ENCODE measurements around the gene LYPD1. TPM values are rescaled to one million over a fixed set of nuclear protein-coding genes. Genes with fewer than 3 reads are reported as not detected.

Gene LYPD1
- polyA plus RNA-seq, 1 experiment, result 9.2 TPM

GRCh38 chr2:132690664-132691303, 20.8 kb upstream of the LYPD1 start:
- CTCF ChIA-PET, result interaction anchor here (1.2 kb wide), 1 partner anchor 9 kb away, joined by 6 read pairs; no protein-coding TSS in a partner anchor
- Histone ChIP-seq H3K4me3 (ENCODE audit: low read depth, low read length) (no peak overlapping the region), H3K27me3 (ENCODE audit: control insufficient read depth, insufficient read depth, low read length) (no peaks in the 10 kb centered on the region), H3K36me3 (ENCODE audit: control insufficient read depth, insufficient read depth, low read length) (no peaks in the 10 kb centered on the region)
- no peak for DNase-seq (ENCODE audit: low read depth)
- TF ChIP-seq CTCF (IDR thresholded peaks at IDR 0.05; ENCODE audit: insufficient read depth, low read depth, low read length), result no peak
- POLR2A ChIA-PET, result no interaction called here

- ChIA-PET POLR2A (no interaction called here), CTCF (interaction anchor here (1.8 kb wide), 1 partner anchor 9 kb away, joined by 6 read pairs; no protein-coding TSS in a partner anchor)
- Histone ChIP-seq H3K27me3 (ENCODE audit: control insufficient read depth, insufficient read depth, low read length) (no peaks in the 10 kb centered on the region), H3K36me3 (ENCODE audit: control insufficient read depth, insufficient read depth, low read length) (no peaks in the 10 kb centered on the region), H3K4me3 (ENCODE audit: low read depth, low read length) (no peak overlapping the region)
- DNase-seq (ENCODE audit: low read depth), result no peak
- TF ChIP-seq CTCF (IDR thresholded peaks at IDR 0.05; ENCODE audit: insufficient read depth, low read depth, low read length), result no peak
Observed at GRCh38 chr2:132681766-132682165, 11.8 kb upstream of the LYPD1 start.

- H3K36me3 ChIP-seq (ENCODE audit: control insufficient read depth, insufficient read depth, low read length), result no peaks in the 10 kb centered on the region
- DNase-seq (ENCODE audit: low read depth), result no peak
- no peak for TF ChIP-seq CTCF (IDR thresholded peaks at IDR 0.05; ENCODE audit: insufficient read depth, low read depth, low read length)
- CTCF ChIA-PET, result no interaction called here
- H3K4me3 ChIP-seq (ENCODE audit: low read depth, low read length), result no peak overlapping the region
- POLR2A ChIA-PET, result no interaction called here
- H3K27me3 ChIP-seq (ENCODE audit: control insufficient read depth, insufficient read depth, low read length), result no peaks in the 10 kb centered on the region
Observed at GRCh38 chr2:132680544-132680943, 10.5 kb upstream of the LYPD1 start.

DNA sequence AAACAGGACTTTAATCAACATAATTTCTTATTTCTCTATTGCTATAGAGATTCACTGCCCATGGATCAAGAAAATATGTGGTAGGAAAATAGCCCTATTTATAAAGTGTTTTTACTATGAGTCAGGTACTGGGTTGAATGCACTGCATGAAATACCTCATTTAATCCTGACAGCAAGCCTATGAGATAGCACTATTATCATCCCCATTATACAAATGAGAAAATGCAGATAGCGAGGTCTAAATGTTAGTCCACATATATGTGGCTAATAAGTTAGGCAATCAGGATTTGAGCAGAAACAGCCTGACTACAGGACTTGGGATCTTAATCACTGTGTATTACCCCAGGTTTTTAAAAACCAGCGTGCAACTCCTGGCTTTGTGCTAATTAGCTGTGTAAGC, 8.5 kb upstream of the LYPD1 start:
- TF ChIP-seq CTCF (IDR thresholded peaks at IDR 0.05; ENCODE audit: insufficient read depth, low read depth, low read length), result no peak
- DNase-seq (ENCODE audit: low read depth), result no peak
- no peak overlapping the region for H3K4me3 ChIP-seq (ENCODE audit: low read depth, low read length)
- ChIA-PET CTCF (no interaction called here), POLR2A (no interaction called here)
- H3K36me3 ChIP-seq (ENCODE audit: control insufficient read depth, insufficient read depth, low read length), result no peaks in the 10 kb centered on the region
- H3K27me3 ChIP-seq (ENCODE audit: control insufficient read depth, insufficient read depth, low read length), result no peaks in the 10 kb centered on the region

- DNase-seq (ENCODE audit: low read depth), result no peak
- H3K36me3 ChIP-seq (ENCODE audit: control insufficient read depth, insufficient read depth, low read length), result no peaks in the 10 kb centered on the region
- ChIA-PET POLR2A (no interaction called here), CTCF (interaction anchor here (0.7 to 1.3 kb wide), 2 partner anchors 18 to 221 kb away, joined by 3 read pairs; no protein-coding TSS in a partner anchor)
- no peak for TF ChIP-seq CTCF (IDR thresholded peaks at IDR 0.05; ENCODE audit: insufficient read depth, low read depth, low read length)
- H3K27me3 ChIP-seq (ENCODE audit: control insufficient read depth, insufficient read depth, low read length), result no peaks in the 10 kb centered on the region
- no peak overlapping the region for H3K4me3 ChIP-seq (ENCODE audit: low read depth, low read length)
Observed at GRCh38 chr2:132677661-132678060, 7.7 kb upstream of the LYPD1 start.
